NT2/D1 (cell line): ENCODE data around the gene TSPEAR.
"Not testable (repeated sequence)": the region's sequence is repeated elsewhere in the genome, so short reads cannot be mapped to it uniquely, and the experiment has no call there.

Experiments
- DNase-seq: peaks from one replicate; pipeline ENCODE4 v3.0.0-alpha.2; 2011; ENCODE audit warnings: low read depth, low spot score
- H3K27me3 ChIP-seq: 2 replicates; pipeline ENCODE4 v1.6.0; 2011; ENCODE audit warnings: mild to moderate bottlenecking; ENCODE audit not compliant: insufficient read length, insufficient read depth
- H3K36me3 ChIP-seq: 2 replicates; pipeline ENCODE4 v1.6.1; 2011; ENCODE audit warnings: mild to moderate bottlenecking, low read length, mixed read lengths; ENCODE audit not compliant: insufficient read depth, insufficient read length
- H3K4me1 ChIP-seq: 2 replicates; pipeline ENCODE4 v1.5.1; 2011; ENCODE audit not compliant: insufficient read depth, insufficient read length
- H3K4me3 ChIP-seq: 2 replicates; pipeline ENCODE4 v1.5.1; 2011; ENCODE audit warnings: low read depth; ENCODE audit not compliant: insufficient read length
- H3K9ac ChIP-seq: 2 replicates; pipeline ENCODE4 v1.6.0; 2011; ENCODE audit warnings: low read depth; ENCODE audit not compliant: insufficient read length
- H3K9me3 ChIP-seq: 2 replicates; pipeline ENCODE4 v1.5.1; 2011; ENCODE audit warnings: mild to moderate bottlenecking, low read length; ENCODE audit not compliant: insufficient read depth
- SUZ12 ChIP-seq: IDR thresholded peaks from 2 replicates; pipeline ENCODE4 v1.6.1; 2011; ENCODE audit not compliant: insufficient read length, insufficient read depth; ENCODE audit errors: extremely low read depth
- YY1 ChIP-seq: IDR thresholded peaks from 2 replicates; pipeline ENCODE4 v1.6.1; 2011; ENCODE audit not compliant: insufficient read length, insufficient read depth
- ZNF274 ChIP-seq: IDR thresholded peaks from 2 replicates; pipeline ENCODE4 v1.6.1; 2011; ENCODE audit warnings: mild to moderate bottlenecking, low read depth, low read length

Gene TSPEAR

GRCh38 chr21:44601596-44602462 is 109.5 kb downstream of the TSPEAR start:
- H3K4me3 ChIP-seq, result no peak overlapping the region
- TF ChIP-seq YY1 (no peak), ZNF274 (no peak), SUZ12 (no peak)
- peaks cover 13% of the 10 kb centered on the region for H3K9me3 ChIP-seq
- no peak overlapping the region for H3K9ac ChIP-seq
- H3K4me1 ChIP-seq, result no peaks in the 10 kb centered on the region
- no peak for DNase-seq
- H3K36me3 ChIP-seq, result no peaks in the 10 kb centered on the region
- no peaks in the 10 kb centered on the region for H3K27me3 ChIP-seq

GRCh38 chr21:44601091-44601490 is 110.3 kb downstream of the TSPEAR start:
- H3K4me1 ChIP-seq, H3K36me3 ChIP-seq, H3K9ac ChIP-seq, DNase-seq, H3K4me3 ChIP-seq, H3K27me3 ChIP-seq: not testable (repeated sequence)
- peaks cover 13% of the 10 kb centered on the region for H3K9me3 ChIP-seq

- not testable (repeated sequence) for H3K4me3 ChIP-seq, H3K4me1 ChIP-seq, H3K9ac ChIP-seq, DNase-seq, H3K36me3 ChIP-seq, H3K27me3 ChIP-seq
- peaks cover 13% of the 10 kb centered on the region for H3K9me3 ChIP-seq
These were observed 111.0 kb downstream of the TSPEAR start, which contains the start of gene KRTAP10-7 for GRCh38 chr21:44600118-44600978. Gene KRTAP10-7 (plus strand): TSS chr21:44600597. CDS start chr21:44600622, 25 bp downstream.

GRCh38 chr21:44599264-44600029 is 111.9 kb downstream of the TSPEAR start:
- H3K27me3 ChIP-seq, result no peaks in the 10 kb centered on the region
- TF ChIP-seq SUZ12 (no peak), YY1 (no peak), ZNF274 (no peak)
- H3K4me3 ChIP-seq, result no peak overlapping the region
- H3K9me3 ChIP-seq, result peaks cover 13% of the 10 kb centered on the region
- no peak overlapping the region for H3K9ac ChIP-seq
- DNase-seq, result no peak
- H3K4me1 ChIP-seq, result no peaks in the 10 kb centered on the region
- no peaks in the 10 kb centered on the region for H3K36me3 ChIP-seq

- no peaks in the 10 kb centered on the region for H3K27me3 ChIP-seq
- H3K4me3 ChIP-seq, result no peak overlapping the region
- H3K9ac ChIP-seq, result no peak overlapping the region
- H3K9me3 ChIP-seq, result peaks cover 13% of the 10 kb centered on the region
- TF ChIP-seq SUZ12 (no peak), ZNF274 (no peak), YY1 (no peak)
- no peak for DNase-seq
- no peaks in the 10 kb centered on the region for H3K36me3 ChIP-seq
- H3K4me1 ChIP-seq, result peaks cover 2% of the 10 kb centered on the region
These were observed 113.3 kb downstream of the TSPEAR start for GRCh38 chr21:44598061-44598460.

GRCh38 chr21:44596068-44596725 is 115.2 kb downstream of the TSPEAR start:
- no peaks in the 10 kb centered on the region for H3K36me3 ChIP-seq
- TF ChIP-seq SUZ12 (no peak), YY1 (no peak), ZNF274 (no peak)
- H3K9ac ChIP-seq, result no peak overlapping the region
- H3K4me1 ChIP-seq, result peaks cover 9% of the 10 kb centered on the region
- no peak for DNase-seq
- H3K9me3 ChIP-seq, result peaks cover 13% of the 10 kb centered on the region
- H3K4me3 ChIP-seq, result no peak overlapping the region
- H3K27me3 ChIP-seq, result no peaks in the 10 kb centered on the region

- no peaks in the 10 kb centered on the region for H3K27me3 ChIP-seq
- peaks cover 9% of the 10 kb centered on the region for H3K4me1 ChIP-seq
These were observed 115.8 kb downstream of the TSPEAR start for GRCh38 chr21:44595524-44595923.

More at GRCh38 chr21:44595524-44595923, 115.8 kb downstream of the TSPEAR start:
- H3K4me3 ChIP-seq, result no peak overlapping the region
- TF ChIP-seq YY1 (no peak), ZNF274 (no peak), SUZ12 (no peak)
- no peak overlapping the region for H3K9ac ChIP-seq
- DNase-seq, result no peak
- H3K9me3 ChIP-seq, result peaks cover 13% of the 10 kb centered on the region
- H3K36me3 ChIP-seq, result no peaks in the 10 kb centered on the region
